HEK293 (cell line): Measurements from ENCODE around the gene DYNLT4.
A peak's percentile ranks its signal among the peaks of the same experiment; 100 is the strongest.

ENCODE experiments used
- CTCF ChIA-PET: fragments of 350-600 bp; formaldehyde crosslinking; extraction: SDS; loops from one replicate; lab custom pipeline; 2021; ENCODE audit warnings: antibody characterized with exemption; lab: Yijun Ruan, JAX
- POLR2A ChIA-PET: fragments of 300-600 bp; formaldehyde crosslinking; extraction: SDS; loops from one replicate; lab custom pipeline; 2020; ENCODE audit warnings: antibody characterized with exemption, inconsistent platforms; lab: Yijun Ruan, JAX
- H3K27ac ChIP-seq: fragments of 200-500 bp; sonication (Bioruptor generic); 2 replicates; pipeline ENCODE4 v1.5.1; 2014; ENCODE audit warnings: low read depth, low read length, control low read depth, inconsistent platforms; ENCODE audit errors: extremely low read depth
- H3K36me3 ChIP-seq, 2 experiments: fragments of 200-500 bp in 1 of 2; sonication (Bioruptor generic) in 1 of 2; 1 replicate in 1 of 2; 2 replicates in 1 of 2; pipeline ENCODE4 v1.5.1; 2014 to 2017; ENCODE audit warnings: inconsistent platforms in 2 of 2, low read length in 2 of 2; ENCODE audit not compliant: control insufficient read depth in 2 of 2, insufficient read depth in 1 of 2
- H3K4me1 ChIP-seq: fragments of 200-500 bp; sonication (Bioruptor generic); 2 replicates; pipeline ENCODE4 v1.5.1; 2014; ENCODE audit warnings: mild to moderate bottlenecking, low read length, inconsistent platforms; ENCODE audit not compliant: control insufficient read depth, insufficient read depth
- H3K4me3 ChIP-seq: 2 replicates; pipeline ENCODE4 v1.5.1; 2011; ENCODE audit warnings: low read depth, mild to moderate bottlenecking, control low read depth, low read length, moderate library complexity
- H3K9me3 ChIP-seq: fragments of 200-500 bp; sonication (Bioruptor generic); 2 replicates; pipeline ENCODE4 v1.5.1; 2014; ENCODE audit warnings: low read depth, low read length, inconsistent platforms; ENCODE audit not compliant: control insufficient read depth, insufficient read depth
- ATF2 ChIP-seq: fragments of 450-650 bp; formaldehyde crosslinking; IDR thresholded peaks from 2 replicates; pipeline ENCODE4 v1.5.1; 2016; ENCODE audit warnings: missing biosample characterization, missing genetic modification characterization, low read depth
- FEZF1 ChIP-seq: fragments of 450-650 bp; formaldehyde crosslinking; IDR thresholded peaks from 2 replicates; pipeline ENCODE4 v1.5.1; 2016; ENCODE audit warnings: missing biosample characterization, missing genetic modification characterization
- GLI4 ChIP-seq: fragments of 450-650 bp; formaldehyde crosslinking; IDR thresholded peaks from 2 replicates; pipeline ENCODE4 v1.5.1; 2016; ENCODE audit warnings: missing biosample characterization, missing genetic modification characterization
- GLIS1 ChIP-seq: fragments of 450-650 bp; formaldehyde crosslinking; IDR thresholded peaks from 2 replicates; pipeline ENCODE4 v1.5.1; 2016; ENCODE audit warnings: missing biosample characterization, missing genetic modification characterization
- HOXA7 ChIP-seq: sonication (generic); formaldehyde crosslinking; IDR thresholded peaks from 2 replicates; pipeline ENCODE4 v1.8.1; 2022; ENCODE audit warnings: missing genetic modification reagents, borderline replicate concordance
- KLF10 ChIP-seq: fragments of 450-650 bp; IDR thresholded peaks from 2 replicates; pipeline ENCODE4 v1.5.1; 2018; ENCODE audit warnings: missing biosample characterization, mild to moderate bottlenecking, missing genetic modification characterization
- PRDM10 ChIP-seq: fragments of 450-650 bp; formaldehyde crosslinking; IDR thresholded peaks from 2 replicates; pipeline ENCODE4 v1.5.1; 2016; ENCODE audit warnings: missing biosample characterization, missing genetic modification characterization
- SETDB1 ChIP-seq: IDR thresholded peaks from one replicate; pipeline ENCODE4 v1.6.1; 2017; ENCODE audit warnings: mild to moderate bottlenecking, low read length, moderate library complexity, mixed read lengths; ENCODE audit not compliant: insufficient read length
- YY2 ChIP-seq: fragments of 450-650 bp; formaldehyde crosslinking; IDR thresholded peaks from 2 replicates; pipeline ENCODE4 v1.5.1; 2016; ENCODE audit warnings: missing biosample characterization, missing genetic modification characterization
- ZBTB1 ChIP-seq: fragments of 450-650 bp; formaldehyde crosslinking; IDR thresholded peaks from 2 replicates; pipeline ENCODE4 v1.5.1; 2016; ENCODE audit warnings: missing biosample characterization, missing genetic modification characterization
- ZBTB17 ChIP-seq: fragments of 450-650 bp; formaldehyde crosslinking; IDR thresholded peaks from 2 replicates; pipeline ENCODE4 v1.5.1; 2016; ENCODE audit warnings: missing biosample characterization, missing genetic modification characterization
- ZNF138 ChIP-seq: fragments of 450-650 bp; formaldehyde crosslinking; IDR thresholded peaks from 2 replicates; pipeline ENCODE4 v1.5.1; 2016; ENCODE audit warnings: missing biosample characterization, missing genetic modification characterization, borderline replicate concordance
- ZNF184 ChIP-seq: fragments of 450-650 bp; IDR thresholded peaks from 2 replicates; pipeline ENCODE4 v1.5.1; 2018; ENCODE audit warnings: missing biosample characterization, mild to moderate bottlenecking, missing genetic modification characterization
- ZNF292 ChIP-seq: fragments of 450-650 bp; formaldehyde crosslinking; IDR thresholded peaks from 2 replicates; pipeline ENCODE4 v1.5.1; 2016; ENCODE audit warnings: low read depth, missing biosample characterization, missing genetic modification characterization, borderline replicate concordance
- ZNF324 ChIP-seq: fragments of 450-650 bp; formaldehyde crosslinking; IDR thresholded peaks from 2 replicates; pipeline ENCODE4 v1.5.1; 2016; ENCODE audit warnings: missing biosample characterization, missing genetic modification characterization
- ZNF394 ChIP-seq: fragments of 450-650 bp; formaldehyde crosslinking; IDR thresholded peaks from 2 replicates; pipeline ENCODE4 v1.5.1; 2016; ENCODE audit warnings: missing biosample characterization, missing genetic modification characterization, mild to moderate bottlenecking, moderate library complexity, borderline replicate concordance
- ZNF416 ChIP-seq: fragments of 450-650 bp; formaldehyde crosslinking; IDR thresholded peaks from 2 replicates; pipeline ENCODE4 v1.5.1; 2016; ENCODE audit warnings: missing biosample characterization, missing genetic modification characterization
- ZNF48 ChIP-seq: fragments of 450-650 bp; formaldehyde crosslinking; IDR thresholded peaks from 2 replicates; pipeline ENCODE4 v1.5.1; 2016; ENCODE audit warnings: missing biosample characterization, missing genetic modification characterization
- ZNF561 ChIP-seq: fragments of 450-650 bp; IDR thresholded peaks from 2 replicates; pipeline ENCODE4 v1.5.1; 2018; ENCODE audit warnings: missing biosample characterization, missing genetic modification characterization, borderline replicate concordance
- ZNF639 ChIP-seq: fragments of 450-650 bp; formaldehyde crosslinking; IDR thresholded peaks from 2 replicates; pipeline ENCODE4 v1.5.1; 2016; ENCODE audit warnings: missing biosample characterization, missing genetic modification characterization
- ZSCAN23 ChIP-seq: fragments of 450-650 bp; formaldehyde crosslinking; IDR thresholded peaks from 2 replicates; pipeline ENCODE4 v1.5.1; 2016; ENCODE audit warnings: missing biosample characterization, missing genetic modification characterization
- TF ChIP-seq, protein P1 (sequence below): fragments of 450-650 bp; formaldehyde crosslinking; IDR thresholded peaks from 2 replicates; pipeline ENCODE4 v1.5.1; 2016; ENCODE audit warnings: missing biosample characterization, missing genetic modification characterization

DYNLT4 gene

DNA sequence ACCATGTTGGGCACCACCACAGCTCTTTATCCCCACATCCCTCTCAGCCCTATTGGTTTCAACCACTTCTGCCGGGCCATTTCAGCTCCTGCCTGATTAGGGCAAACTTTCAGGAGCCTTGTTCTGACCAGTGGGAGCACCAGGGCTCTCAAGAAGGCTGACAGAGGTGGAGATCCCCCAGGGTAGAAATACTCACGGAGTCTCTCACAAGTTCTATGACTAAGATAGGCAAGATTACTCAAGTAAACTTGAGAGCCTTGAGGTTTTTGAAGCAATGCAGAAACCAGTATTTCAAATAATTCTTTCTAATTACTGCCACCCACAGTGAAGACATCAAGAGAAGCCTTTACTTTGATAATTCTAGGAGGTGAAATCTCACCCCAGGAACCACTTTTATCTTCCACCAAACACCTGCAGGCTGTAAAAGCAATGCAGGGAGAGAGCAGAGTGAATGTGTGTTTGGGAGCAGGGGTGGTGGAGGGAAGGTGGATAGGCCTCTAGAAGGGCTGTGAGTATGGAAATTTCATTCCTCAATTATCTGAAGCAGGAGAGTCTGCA lies 42.5 kb upstream of the DYNLT4 start:
- CTCF ChIA-PET = no interaction called here

DNA sequence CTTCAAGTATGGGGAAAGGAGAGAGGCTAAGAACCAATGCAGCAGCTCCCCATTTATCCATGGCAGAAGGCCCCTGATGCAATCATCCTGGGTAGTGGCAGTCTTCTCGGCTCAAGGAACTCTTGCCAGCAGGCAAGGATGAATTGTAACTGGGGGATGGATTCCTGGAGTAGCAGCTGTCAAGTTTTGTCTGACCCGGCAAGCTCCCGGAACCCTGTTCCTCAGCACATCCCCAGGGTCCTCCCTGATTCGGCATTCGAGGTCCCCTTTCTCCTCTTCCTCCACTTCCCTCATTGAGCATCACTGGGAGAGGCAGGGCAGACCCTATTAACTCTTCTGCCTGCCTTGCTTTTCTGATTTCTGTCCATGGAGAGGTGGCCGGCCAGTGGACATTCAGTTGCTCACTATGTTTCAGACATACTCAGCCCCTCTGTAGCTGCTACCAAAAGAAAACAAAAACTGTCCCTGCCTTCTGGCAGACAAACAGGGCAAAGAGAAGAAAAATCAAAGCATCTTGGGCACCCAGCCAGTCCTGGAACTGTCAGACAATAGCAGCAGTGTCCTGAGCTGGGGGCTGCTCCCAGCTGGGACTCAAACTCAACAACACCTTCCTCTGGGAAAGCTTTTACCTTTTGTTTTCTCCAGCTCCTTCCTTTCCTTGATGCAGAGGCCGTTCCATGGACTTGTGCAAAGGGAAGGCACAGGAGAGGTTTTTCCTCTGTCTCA lies 41.5 kb upstream of the DYNLT4 start:
- Histone ChIP-seq H3K4me1 (no peaks in the 10 kb centered on the region), H3K4me3 (no peak overlapping the region)
- CTCF ChIA-PET = interaction anchor here (0.7 kb wide), 2 partner anchors 21 to 165 kb away, joined by 3 read pairs; no protein-coding TSS in a partner anchor
- POLR2A ChIA-PET = interaction anchor here (0.8 to 1.5 kb wide), 2 partner anchors 9 to 29 kb away, joined by 3 to 4 read pairs; no protein-coding TSS in a partner anchor
- TF ChIP-seq ZNF416 (no peak), ZNF394 (tag by site-specific recombination) (no peak), ZNF639 (tag by site-specific recombination) (no peak), ZBTB17 (tag by site-specific recombination) (0 out of 2 replicates have a peak, but pooled peaks have one; percentile 18), HOXA7 (CRISPR knock-in tag) (no peak)
- TF ChIP-seq, all 188 proteins: peak for 1
- peaks cover 0 to 14% of the 10 kb centered on the region in 2 experiments; a peak in 1 of 3 replicates for H3K36me3 ChIP-seq
- H3K27ac ChIP-seq = no peak overlapping the region
- H3K9me3 ChIP-seq = no peaks in the 10 kb centered on the region

More for the DNA sequence above, 42.5 kb upstream of the DYNLT4 start:
- Histone ChIP-seq H3K4me1 (no peaks in the 10 kb centered on the region), H3K27ac (no peak overlapping the region), H3K4me3 (no peak overlapping the region), H3K9me3 (no peaks in the 10 kb centered on the region), H3K36me3 (peaks cover 0 to 14% of the 10 kb centered on the region in 2 experiments; a peak in 1 of 3 replicates)
- POLR2A ChIA-PET = no interaction called here
- TF ChIP-seq YY2 (tag by site-specific recombination) (no peak), ATF2 (tag by site-specific recombination) (no peak), ZBTB1 (tag by site-specific recombination) (no peak), PRDM10 (tag by site-specific recombination) (0 out of 2 replicates have a peak, but pooled peaks have one; percentile 47), FEZF1 (tag by site-specific recombination) (no peak), ZNF292 (tag by site-specific recombination) (no peak)

GRCh38 chr1:44847845-44848244 lies 40.7 kb upstream of the DYNLT4 start:
- Histone ChIP-seq H3K4me3 (no peak overlapping the region), H3K36me3 (peaks cover 0 to 14% of the 10 kb centered on the region in 2 experiments; a peak in 1 of 3 replicates), H3K4me1 (no peaks in the 10 kb centered on the region), H3K9me3 (no peaks in the 10 kb centered on the region), H3K27ac (no peak overlapping the region)
- ChIA-PET POLR2A (interaction anchor here (1.5 kb wide), 1 partner anchor 28 kb away, joined by 4 read pairs; no protein-coding TSS in a partner anchor), CTCF (interaction anchor here (0.7 kb wide), 2 partner anchors 22 to 165 kb away, joined by 3 read pairs; no protein-coding TSS in a partner anchor)
- TF ChIP-seq ZSCAN23 (tag by site-specific recombination) = no peak
- no peak for TF ChIP-seq GLIS1 (tag by site-specific recombination)
- no peak for TF ChIP-seq GLI4 (tag by site-specific recombination)
- TF ChIP-seq ZNF184 (tag by site-specific recombination) = no peak
- no peak for TF ChIP-seq ZNF48
- TF ChIP-seq, protein P1, sequence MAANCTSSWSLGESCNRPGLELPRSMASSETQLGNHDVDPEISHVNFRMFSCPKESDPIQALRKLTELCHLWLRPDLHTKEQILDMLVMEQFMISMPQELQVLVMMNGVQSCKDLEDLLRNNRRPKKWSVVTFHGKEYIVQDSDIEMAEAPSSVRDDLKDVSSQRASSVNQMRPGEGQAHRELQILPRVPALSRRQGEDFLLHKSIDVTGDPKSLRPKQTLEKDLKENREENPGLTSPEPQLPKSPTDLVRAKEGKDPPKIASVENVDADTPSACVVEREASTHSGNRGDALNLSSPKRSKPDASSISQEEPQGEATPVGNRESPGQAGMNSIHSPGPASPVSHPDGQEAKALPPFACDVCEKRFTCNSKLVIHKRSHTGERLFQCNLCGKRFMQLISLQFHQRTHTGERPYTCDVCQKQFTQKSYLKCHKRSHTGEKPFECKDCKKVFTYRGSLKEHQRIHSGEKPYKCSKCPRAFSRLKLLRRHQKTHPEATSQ = no peak
- no peak for TF ChIP-seq SETDB1
- no peak for TF ChIP-seq KLF10 (tag by site-specific recombination)
- no peak for TF ChIP-seq ZNF561
- TF ChIP-seq ZNF394 (tag by site-specific recombination) = no peak
- TF ChIP-seq ZNF138 (tag by site-specific recombination) = no peak
- no peak for TF ChIP-seq ZNF324 (tag by site-specific recombination)
